Body of pancreas (tissue), 4 donors: Measurements from ENCODE around the gene ZBTB49. TPM values are rescaled to one million over a fixed set of nuclear protein-coding genes. Genes with fewer than 3 reads are reported as not detected.

Experiments
- ATAC-seq: fragments of 150-250 bp; one replicate; pipeline ENCODE4 v1.9.1; 2016
- DNase-seq, 4 donors: peaks; one replicate each; pipeline ENCODE4 v3.0.0-alpha.2; 2019
- H3K27ac ChIP-seq, 4 donors: fragments of 200-600 bp; sonication (generic); 1 replicate in 3 of 4; 2 replicates in 1 of 4; pipeline versions ENCODE4 v1.5.1 to v1.6.1; 2016 to 2019; ENCODE audit warnings: mild to moderate bottlenecking in 1 of 4, mixed read lengths in 1 of 4, moderate library complexity in 1 of 4
- H3K27me3 ChIP-seq, 2 donors: fragments of 200-600 bp; sonication (generic); one replicate each; pipeline ENCODE4 v1.6.0; 2016; ENCODE audit warnings: mild to moderate bottlenecking in 1 of 2
- H3K36me3 ChIP-seq, 2 donors: fragments of 200-600 bp; sonication (generic); replicated peaks in 1 of 2; 2 replicates each; pipeline ENCODE4 v1.5.1; 2016; ENCODE audit warnings: low read depth in 2 of 2; ENCODE audit not compliant: insufficient read depth in 1 of 2
- H3K4me1 ChIP-seq: fragments of 200-600 bp; sonication (generic); one replicate; pipeline ENCODE4 v1.6.0; 2016
- H3K4me3 ChIP-seq, 2 donors: fragments of 200-600 bp; sonication (generic); 1 replicate in 1 of 2; 2 replicates in 1 of 2; pipeline ENCODE4 v1.5.1; 2016 to 2019
- H3K9me3 ChIP-seq, 3 donors: fragments of 200-600 bp; sonication (generic); 1 replicate in 2 of 3; 2 replicates in 1 of 3; pipeline ENCODE4 v1.5.1; 2016
- POLR2A ChIP-seq, 3 donors: fragments of 450-650 bp; IDR thresholded peaks; one replicate each; pipeline ENCODE4 v1.6.1; 2016; ENCODE audit warnings: antibody characterized with exemption in 3 of 3, mild to moderate bottlenecking in 2 of 3
- WGBS, 2 donors: methylation state at CpG; one replicate each; pipeline ENCODE4 v1.1.5; 2017; 5-methylcytosine and 5-hydroxymethylcytosine counted together
- intact Hi-C: fragments of 100-400 bp; cut with DNase I; formaldehyde crosslinking; loops from one replicate; pipeline ENCODE4 v1.15.1; 2023
- total RNA-seq, 2 donors: library from RNA; depleted of rRNA; stranded (reverse); fragments of >200 nt; gene quantifications; one replicate each; pipeline ENCODE4 v1.1.0, GENCODE V29; 2016
- TF ChIP-seq, protein P1 (sequence below), 7 experiments: fragments of 450-650 bp in 4 of 7; fragments of 200-600 bp in 3 of 7; sonication (generic) in 3 of 7; IDR thresholded peaks; one replicate each; pipeline ENCODE4 v1.5.1; 2016 to 2019; ENCODE audit warnings: antibody characterized with exemption in 7 of 7

The ZBTB49 gene
- total RNA-seq, 2 donors from 2014 or later: 9.1 to 23.4 TPM

DNA sequence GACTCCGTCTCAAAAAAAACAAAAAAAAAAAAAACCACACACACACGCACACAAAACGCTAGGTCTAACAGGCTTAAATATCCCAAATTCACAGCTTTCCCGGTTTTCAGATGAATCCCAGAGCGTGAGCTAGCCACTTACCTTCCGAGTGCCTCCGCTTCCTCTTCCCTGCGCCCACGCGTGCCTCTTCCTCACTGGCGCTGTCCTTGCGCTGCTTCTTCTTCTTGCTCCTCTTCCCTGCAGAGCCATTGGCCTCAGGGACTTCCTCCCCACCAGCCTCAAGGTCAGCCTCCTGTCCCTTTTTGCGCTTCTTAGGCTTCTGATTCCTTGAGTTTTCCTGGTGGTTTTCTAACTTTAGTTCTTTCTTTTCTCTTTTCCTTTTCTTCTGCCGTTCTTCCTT is 15.8 kb upstream of the ZBTB49 start:
- Histone ChIP-seq H3K9me3 (no peaks in the 10 kb centered on the region), H3K27me3 (no peaks in the 10 kb centered on the region), H3K4me1 (no peaks in the 10 kb centered on the region), H3K27ac (no peak overlapping the region), H3K4me3 (no peak overlapping the region), H3K36me3 (peaks cover 0 to 16% of the 10 kb centered on the region in 2 donors)
- WGBS, 2 donors: 89 to 96% methylated on average over 14 of the region's 14 CpGs
- DNase-seq (no peak), ATAC-seq (no peak)
- intact Hi-C loops: no loop called here
- no peak for TF ChIP-seq POLR2A (IDR thresholded peaks at IDR 0.05)
- TF ChIP-seq, protein P1, sequence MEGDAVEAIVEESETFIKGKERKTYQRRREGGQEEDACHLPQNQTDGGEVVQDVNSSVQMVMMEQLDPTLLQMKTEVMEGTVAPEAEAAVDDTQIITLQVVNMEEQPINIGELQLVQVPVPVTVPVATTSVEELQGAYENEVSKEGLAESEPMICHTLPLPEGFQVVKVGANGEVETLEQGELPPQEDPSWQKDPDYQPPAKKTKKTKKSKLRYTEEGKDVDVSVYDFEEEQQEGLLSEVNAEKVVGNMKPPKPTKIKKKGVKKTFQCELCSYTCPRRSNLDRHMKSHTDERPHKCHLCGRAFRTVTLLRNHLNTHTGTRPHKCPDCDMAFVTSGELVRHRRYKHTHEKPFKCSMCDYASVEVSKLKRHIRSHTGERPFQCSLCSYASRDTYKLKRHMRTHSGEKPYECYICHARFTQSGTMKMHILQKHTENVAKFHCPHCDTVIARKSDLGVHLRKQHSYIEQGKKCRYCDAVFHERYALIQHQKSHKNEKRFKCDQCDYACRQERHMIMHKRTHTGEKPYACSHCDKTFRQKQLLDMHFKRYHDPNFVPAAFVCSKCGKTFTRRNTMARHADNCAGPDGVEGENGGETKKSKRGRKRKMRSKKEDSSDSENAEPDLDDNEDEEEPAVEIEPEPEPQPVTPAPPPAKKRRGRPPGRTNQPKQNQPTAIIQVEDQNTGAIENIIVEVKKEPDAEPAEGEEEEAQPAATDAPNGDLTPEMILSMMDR (IDR thresholded peaks at IDR 0.05): no peak

DNA sequence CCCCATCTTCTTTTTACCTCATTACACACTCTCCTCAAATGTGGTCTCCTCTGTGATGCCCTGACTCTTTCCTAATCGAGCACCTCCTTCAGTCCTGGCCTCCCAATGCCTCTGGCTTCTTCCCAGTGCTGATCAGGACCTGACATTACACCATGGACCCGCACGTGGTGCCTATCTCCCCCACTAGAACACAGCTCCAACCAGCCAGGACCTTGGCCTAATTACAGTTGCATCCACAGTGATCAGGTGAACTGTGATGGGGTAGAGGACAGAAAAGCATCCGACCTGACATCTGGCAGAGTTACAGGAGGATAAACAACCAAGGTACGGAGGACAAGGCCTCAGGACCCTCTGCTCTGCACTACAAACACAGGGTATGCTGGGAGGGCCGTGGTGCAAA is 12.5 kb upstream of the ZBTB49 start:
- no peak for DNase-seq
- no peaks in the 10 kb centered on the region for H3K4me1 ChIP-seq
- H3K36me3 ChIP-seq: peaks cover 5 to 13% of the 10 kb centered on the region in 2 donors
- H3K4me3 ChIP-seq: no peak overlapping the region
- ATAC-seq: no peak
- intact Hi-C loops: no loop called here
- H3K27me3 ChIP-seq: no peaks in the 10 kb centered on the region
- no peak for TF ChIP-seq POLR2A (IDR thresholded peaks at IDR 0.05)
- TF ChIP-seq, protein P1 (IDR thresholded peaks at IDR 0.05): no peak
- no peaks in the 10 kb centered on the region for H3K9me3 ChIP-seq
- 61 to 65% methylated on average over 6 of the region's 6 CpGs for WGBS, 2 donors
- H3K27ac ChIP-seq: no peak overlapping the region

DNA sequence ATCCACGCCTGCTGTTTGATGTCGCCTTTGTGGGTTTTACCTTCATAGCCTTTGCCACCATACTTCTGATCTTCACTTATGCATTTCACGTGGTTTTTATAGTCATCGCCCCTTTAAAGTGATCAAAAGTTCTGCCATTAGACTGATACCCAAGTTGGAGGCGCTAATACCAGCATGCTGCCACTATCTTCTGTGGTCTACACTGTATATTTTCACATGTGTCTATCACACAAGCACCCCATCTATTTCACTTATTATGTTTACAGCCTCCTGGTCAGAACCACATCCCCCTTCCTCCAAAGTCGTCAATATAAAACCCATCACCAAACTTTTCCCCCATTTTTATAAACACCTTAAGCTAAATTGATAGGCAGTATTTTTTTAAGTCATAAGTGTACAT is 8.3 kb upstream of the ZBTB49 start:
- ATAC-seq: no peak
- no peak overlapping the region for H3K4me3 ChIP-seq
- H3K36me3 ChIP-seq: peaks cover 4 to 10% of the 10 kb centered on the region in 2 donors
- WGBS, 2 donors: 92 to 95% methylated on average over 6 of the region's 6 CpGs
- H3K27ac ChIP-seq: no peak overlapping the region
- intact Hi-C loops: no loop called here
- no peaks in the 10 kb centered on the region for H3K9me3 ChIP-seq
- DNase-seq: no peak
- no peak for TF ChIP-seq POLR2A (IDR thresholded peaks at IDR 0.05)
- TF ChIP-seq, protein P1 (IDR thresholded peaks at IDR 0.05): no peak
- H3K4me1 ChIP-seq: no peaks in the 10 kb centered on the region
- H3K27me3 ChIP-seq: no peaks in the 10 kb centered on the region

DNA sequence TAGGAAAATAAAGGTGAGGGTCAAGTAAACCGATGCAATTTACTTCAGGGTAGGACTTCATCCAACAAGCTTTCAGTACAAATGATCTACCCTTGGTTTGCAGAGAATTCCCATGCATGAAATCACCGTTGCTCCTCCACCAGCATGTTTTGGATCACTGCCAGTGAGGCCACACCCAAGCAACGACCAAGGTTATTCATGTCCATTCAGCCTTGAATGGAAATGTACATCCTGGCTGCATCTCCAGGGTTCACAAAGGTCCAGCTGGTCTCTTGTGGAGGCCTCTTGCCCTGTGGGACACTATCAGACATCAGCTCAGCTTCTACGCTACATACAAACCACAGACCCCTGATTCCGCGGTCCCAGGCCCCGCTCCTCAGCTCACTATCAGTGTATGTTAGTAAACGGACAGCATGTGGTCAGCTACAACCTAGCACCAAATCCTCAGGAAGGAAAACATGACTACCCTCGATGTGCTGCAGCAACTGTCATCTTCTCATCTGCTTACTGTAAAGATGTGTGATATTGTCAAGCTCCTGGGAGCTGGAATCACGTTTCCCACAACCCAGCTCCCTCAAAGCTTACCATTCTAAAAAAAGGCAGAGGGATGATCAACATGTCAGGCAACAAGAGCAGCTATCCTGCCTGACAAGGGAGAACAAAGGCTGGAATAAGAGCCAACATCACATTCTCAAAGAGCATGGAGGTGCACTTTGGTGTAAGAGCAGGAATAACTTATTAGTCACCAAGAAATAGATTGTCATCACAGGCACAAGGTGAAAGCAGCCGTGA is 5.0 kb upstream of the ZBTB49 start:
- intact Hi-C loops: no loop called here
- DNase-seq: no peak
- no peak for ATAC-seq
- no peak overlapping the region for H3K4me3 ChIP-seq
- H3K4me1 ChIP-seq: peaks cover 9% of the 10 kb centered on the region
- H3K36me3 ChIP-seq: peaks cover 0 to 10% of the 10 kb centered on the region in 2 donors
- 76 to 81% methylated on average over 9 to 11 of the region's 11 CpGs for WGBS, 2 donors
- no peaks in the 10 kb centered on the region for H3K9me3 ChIP-seq
- no peaks in the 10 kb centered on the region for H3K27me3 ChIP-seq
- no peak overlapping the region for H3K27ac ChIP-seq
- no peak for TF ChIP-seq POLR2A (IDR thresholded peaks at IDR 0.05)
- TF ChIP-seq, protein P1 (IDR thresholded peaks at IDR 0.05): no peak

DNA sequence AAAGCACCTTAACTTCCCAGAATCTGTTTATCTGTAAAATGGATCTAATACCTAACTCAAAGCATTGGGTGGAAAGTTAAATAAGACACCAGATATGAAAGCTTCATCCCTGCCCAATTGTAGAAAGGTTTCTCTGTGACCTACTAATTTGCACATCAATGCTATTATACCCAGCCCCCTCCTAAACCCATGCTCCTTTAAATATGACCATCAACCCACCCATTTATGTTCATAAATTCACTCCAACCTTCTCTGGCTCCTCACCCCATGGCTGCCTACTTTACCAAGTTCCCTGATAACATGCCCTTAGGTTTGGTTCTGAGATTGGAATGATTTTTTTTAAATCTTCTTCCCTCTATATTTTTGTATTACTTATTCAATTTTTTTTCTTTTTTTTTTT is 2.0 kb upstream of the ZBTB49 start:
- H3K4me1 ChIP-seq: peaks cover 24% of the 10 kb centered on the region
- intact Hi-C loops: no loop called here

More for the DNA sequence above, 2.0 kb upstream of the ZBTB49 start:
- H3K36me3 ChIP-seq: no peaks in the 10 kb centered on the region
- ATAC-seq: no peak
- H3K9me3 ChIP-seq: no peaks in the 10 kb centered on the region
- no peak for DNase-seq
- H3K27ac ChIP-seq: no peak overlapping the region
- TF ChIP-seq POLR2A (IDR thresholded peaks at IDR 0.05): no peak
- TF ChIP-seq, protein P1 (IDR thresholded peaks at IDR 0.05): no peak
- no peaks in the 10 kb centered on the region for H3K27me3 ChIP-seq
- H3K4me3 ChIP-seq: no peak overlapping the region
